Adrenal gland (tissue), 12 donors: ENCODE measurements around the gene GLP2R. TPM values are rescaled to one million over a fixed set of nuclear protein-coding genes. Genes with fewer than 3 reads are reported as not detected.

Source experiments
- DNase-seq, 7 donors: peaks; one replicate each; pipeline ENCODE4 v3.0.0-alpha.2; 2019 to 2020
- H3K27ac ChIP-seq, 5 donors: fragments of 200-600 bp; sonication (generic) in 4 of 5; 1 replicate in 3 of 5; 2 replicates in 2 of 5; pipeline versions ENCODE4 v1.5.1 to v1.8.0; 2016 to 2020; ENCODE audit warnings: mild to moderate bottlenecking in 1 of 5
- H3K27me3 ChIP-seq: fragments of 200-600 bp; 2 replicates; pipeline ENCODE4 v1.8.0; 2021
- H3K36me3 ChIP-seq, 2 donors: fragments of 200-600 bp; replicated peaks in 1 of 2; 1 replicate in 1 of 2; 2 replicates in 1 of 2; pipeline versions ENCODE4 v1.5.1 to v1.8.0; 2018 to 2022
- H3K4me1 ChIP-seq, 2 donors: fragments of 200-600 bp; replicated peaks in 1 of 2; 1 replicate in 1 of 2; 2 replicates in 1 of 2; pipeline versions ENCODE4 v1.5.1 to v1.8.0; 2018 to 2021
- H3K4me3 ChIP-seq, 4 donors: fragments of 200-600 bp; sonication (generic) in 3 of 4; one replicate each; pipeline ENCODE4 v1.5.1; 2016 to 2018
- H3K9me3 ChIP-seq, 3 donors: fragments of 200-600 bp; sonication (generic) in 1 of 3; replicated peaks in 1 of 3; 1 replicate in 2 of 3; 2 replicates in 1 of 3; pipeline versions ENCODE4 v1.5.1 to v1.8.0; 2016 to 2021
- CTCF ChIP-seq, 6 experiments: fragments of 450-650 bp in 4 of 6; fragments of 200-600 bp in 2 of 6; sonication (generic) in 1 of 6; IDR thresholded peaks; 1 replicate in 5 of 6; 2 replicates in 1 of 6; pipeline versions ENCODE4 v1.5.1 to v1.8.0; 2016 to 2021; ENCODE audit warnings: antibody characterized with exemption in 6 of 6, mild to moderate bottlenecking in 2 of 6, moderate library complexity in 1 of 6
- POLR2A ChIP-seq, 2 donors: fragments of 450-650 bp; IDR thresholded peaks; one replicate each; pipeline ENCODE4 v1.6.1; 2017; ENCODE audit warnings: antibody characterized with exemption in 2 of 2, mild to moderate bottlenecking in 2 of 2, moderate library complexity in 1 of 2
- whole genome bisulfite sequencing, 4 donors: extraction: QIAGEN DNeasy Blood & Tissue Kit in 2 of 4; methylation state at CpG; one replicate each; pipeline versions ENCODE4 v1.1.5 to v1.1.7; 2013 to 2017; 5-methylcytosine and 5-hydroxymethylcytosine counted together
- intact Hi-C, 2 donors: fragments of 100-400 bp; cut with DNase I; formaldehyde crosslinking; loops; one replicate each; pipeline versions ENCODE4 v1.14.1 to v1.15.0; 2022 to 2023
- polyA plus RNA-seq, 3 donors: library from polyadenylated mRNA; stranded (reverse); fragments of 200-250 nt in 2 of 3; fragments of 350-450 nt in 1 of 3; fragmentation: Illumina TruSeq in 1 of 3; extraction: RNeasy Lipid Tissue Mini Kit (QIAGEN cat#74804) in 1 of 3; gene quantifications; one replicate each; pipeline ENCODE4 v1.2.3, GENCODE V29; 2013 to 2014
- total RNA-seq, 9 donors: library from RNA; depleted of rRNA in 4 of 9; stranded (reverse); fragments of >200 nt in 4 of 9; fragments of 120-200 nt in 1 of 9; fragmentation: NEBNext Ultra II Directional in 1 of 9; extraction: Animal tissue kit (Norgen Biotek cat#: 25700) in 1 of 9; gene quantifications; one replicate each; pipeline versions ENCODE4 v1.1.0 to v1.2.4, GENCODE V29; 2013 to 2023
- donor health status: healthy with polysubstance abuse.
- donor health status: Bipolar disorder and iron deficiency.
- donor health status: DM: yes; HTN: yes; CAD: no.
- donor health status: DM: no; HTN: no; CAD: no.
- donor health status: DM: no; HTN: no; CAD: no.
- donor health status: DM: yes; HTN: yes; CAD: no.

Gene GLP2R
- total and polyA plus RNA-seq, 12 donors: 0.07 to 1.2 (median 0.35) TPM; not detected in 1

GRCh38 chr17:9931144-9931741, 105.5 kb downstream of the GLP2R start:
- TF ChIP-seq CTCF (IDR thresholded peaks at IDR 0.05) (no peak), POLR2A (IDR thresholded peaks at IDR 0.05) (no peak)
- intact Hi-C loops: no loop called here
- H3K4me1 ChIP-seq: no peaks in the 10 kb centered on the region
- no peak for DNase-seq
- no peak overlapping the region for H3K4me3 ChIP-seq
- peaks cover 0 to 6% of the 10 kb centered on the region in 2 donors for H3K36me3 ChIP-seq
- no peaks in the 10 kb centered on the region for H3K9me3 ChIP-seq
- 71 to 83% (median 74%) methylated on average over 9 to 12 of the region's 12 CpGs for WGBS, 4 donors
- H3K27me3 ChIP-seq: no peaks in the 10 kb centered on the region
- H3K27ac ChIP-seq: no peak overlapping the region

GRCh38 chr17:9932491-9932890, 106.8 kb downstream of the GLP2R start:
- H3K36me3 ChIP-seq: peaks cover 0 to 6% of the 10 kb centered on the region in 2 donors

GRCh38 chr17:9934331-9934730, 108.6 kb downstream of the GLP2R start:
- H3K36me3 ChIP-seq: peaks cover 0 to 6% of the 10 kb centered on the region in 2 donors
- DNase-seq: no peak
- no peak overlapping the region for H3K4me3 ChIP-seq
- 81 to 89% (median 86%) methylated on average over 7 of the region's 7 CpGs for WGBS, 4 donors
- intact Hi-C loops: no loop called here
- H3K9me3 ChIP-seq: no peaks in the 10 kb centered on the region
- no peak for TF ChIP-seq POLR2A (IDR thresholded peaks at IDR 0.05)
- no peak for TF ChIP-seq CTCF (IDR thresholded peaks at IDR 0.05)
- H3K27ac ChIP-seq: no peak overlapping the region
- no peaks in the 10 kb centered on the region for H3K4me1 ChIP-seq
- H3K27me3 ChIP-seq: no peaks in the 10 kb centered on the region

More at GRCh38 chr17:9932491-9932890, 106.8 kb downstream of the GLP2R start:
- intact Hi-C loops: no loop called here
- 49 to 79% (median 76%) methylated on average over 2 of the region's 2 CpGs for WGBS, 4 donors
- Histone ChIP-seq H3K27me3 (no peaks in the 10 kb centered on the region), H3K4me3 (no peak overlapping the region), H3K27ac (no peak overlapping the region), H3K4me1 (no peaks in the 10 kb centered on the region), H3K9me3 (no peaks in the 10 kb centered on the region)
- no peak for DNase-seq
- no peak for TF ChIP-seq CTCF (IDR thresholded peaks at IDR 0.05)
- TF ChIP-seq POLR2A (IDR thresholded peaks at IDR 0.05): no peak

- DNase-seq: no peak
- no peaks in the 10 kb centered on the region for H3K9me3 ChIP-seq
- TF ChIP-seq POLR2A (IDR thresholded peaks at IDR 0.05) (no peak), CTCF (IDR thresholded peaks at IDR 0.05) (no peak)
- peaks cover 0 to 6% of the 10 kb centered on the region in 2 donors for H3K36me3 ChIP-seq
- H3K4me3 ChIP-seq: no peak overlapping the region
- intact Hi-C loops: no loop called here
- H3K27me3 ChIP-seq: no peaks in the 10 kb centered on the region
- H3K27ac ChIP-seq: no peak overlapping the region
- 72 to 84% (median 80%) methylated on average over 6 of the region's 6 CpGs for WGBS, 4 donors
- no peaks in the 10 kb centered on the region for H3K4me1 ChIP-seq
Measured at GRCh38 chr17:9935408-9935807, 109.7 kb downstream of the GLP2R start.
